GM13977 (cell line): ENCODE data around the gene TAS2R43.
"Not testable (repeated sequence)": the region's sequence is repeated elsewhere in the genome, so short reads cannot be mapped to it uniquely, and the experiment has no call there.

Experiments
- DNase-seq: peaks from one replicate; pipeline ENCODE4 v3.0.0; 2012; ENCODE audit warnings: low spot score
- CTCF ChIP-seq: IDR thresholded peaks from 2 replicates; pipeline ENCODE4 v1.5.1; 2012; ENCODE audit warnings: mild to moderate bottlenecking, control low read depth; ENCODE audit not compliant: insufficient read depth; ENCODE audit errors: extremely low read depth, missing control alignments
- in situ Hi-C: fragments of 300-500 bp; cut with MboI; formaldehyde crosslinking; loops from one replicate; pipeline ENCODE4 v1.12.0; 2022; ENCODE audit warnings: low sequenced_read_pairs, low pct_unique_long_range_greater_than_20kb, mixed read lengths, inconsistent platforms; ENCODE audit not compliant: unreplicated experiment

The TAS2R43 gene

GRCh38 chr12:11069854-11070365 is 22.2 kb downstream of the TAS2R43 start:
- in situ Hi-C loops = no loop called here
- TF ChIP-seq CTCF = no peak
- DNase-seq = no peak

- TF ChIP-seq CTCF = no peak
- in situ Hi-C loops = no loop called here
- no peak for DNase-seq
Observed at GRCh38 chr12:11067514-11067913, 24.6 kb downstream of the TAS2R43 start.

- DNase-seq, in situ Hi-C loops: not testable (repeated sequence)
Observed at GRCh38 chr12:11062194-11062593, 29.9 kb downstream of the TAS2R43 start, which contains the start of gene TAS2R46. TSS of gene TAS2R46 (minus strand) at chr12:11062294. CDS start at chr12:11062294, 0 bp downstream.

- in situ Hi-C loops = no loop called here
- no peak for TF ChIP-seq CTCF
- no peak for DNase-seq
Observed at GRCh38 chr12:11059784-11060183, 32.3 kb downstream of the TAS2R43 start.

- DNase-seq = no peak
- TF ChIP-seq CTCF = no peak
- in situ Hi-C loops = no loop called here
Observed at GRCh38 chr12:11059041-11059440, 33.1 kb downstream of the TAS2R43 start.

GRCh38 chr12:11055306-11055705 is 36.8 kb downstream of the TAS2R43 start:
- TF ChIP-seq CTCF = no peak
- no peak for DNase-seq
- in situ Hi-C loops = no loop called here

GRCh38 chr12:11049806-11050531 is 42.1 kb downstream of the TAS2R43 start:
- in situ Hi-C loops = not testable (repeated sequence)

GRCh38 chr12:11041366-11041765 is 50.7 kb downstream of the TAS2R43 start:
- in situ Hi-C loops, DNase-seq: not testable (repeated sequence)

More at GRCh38 chr12:11049806-11050531, 42.1 kb downstream of the TAS2R43 start:
- not testable (repeated sequence) for DNase-seq
